ENCODE measurements around the gene GPS2.

GPS2 gene

GRCh38 chr17:7330638-7331015 lies 15.5 kb upstream of the GPS2 start:
- peak overlapping the region; percentile 89 for H3K4me3 ChIP-seq
- in situ Hi-C loops (cut with MboI; ENCODE audit: low sequenced_read_pairs) = no loop called here
- peaks cover 10% of the 10 kb centered on the region for H3K4me1 ChIP-seq

GRCh38 chr17:7329997-7330637 lies 15.0 kb upstream of the GPS2 start:
- Histone ChIP-seq H3K4me3 (peak overlapping the region; percentile 89), H3K9me3 (no peaks in the 10 kb centered on the region), H3K36me3 (replicated peaks) (peaks cover 17% of the 10 kb centered on the region), H3K27me3 (ENCODE audit: low read depth) (no peaks in the 10 kb centered on the region), H3K4me1 (peaks cover 10% of the 10 kb centered on the region)
- peak; percentile 79 to 92 for DNase-seq (ENCODE audit: low spot score in 2 of 2)
- in situ Hi-C loops (cut with MboI; ENCODE audit: low sequenced_read_pairs) = no loop called here

More at GRCh38 chr17:7330638-7331015, 15.5 kb upstream of the GPS2 start:
- no peaks in the 10 kb centered on the region for H3K27me3 ChIP-seq (ENCODE audit: low read depth)
- H3K36me3 ChIP-seq (replicated peaks) = peaks cover 13% of the 10 kb centered on the region
- no peak for DNase-seq (ENCODE audit: low spot score in 2 of 2)
- H3K9me3 ChIP-seq = no peaks in the 10 kb centered on the region

- in situ Hi-C loops (cut with MboI; ENCODE audit: low sequenced_read_pairs) = no loop called here
- peak overlapping the region; percentile 89 for H3K4me3 ChIP-seq
- H3K27me3 ChIP-seq (ENCODE audit: low read depth) = no peaks in the 10 kb centered on the region
- peaks cover 10% of the 10 kb centered on the region for H3K4me1 ChIP-seq
- H3K36me3 ChIP-seq (replicated peaks) = peaks cover 19% of the 10 kb centered on the region
- peak; percentile 97 to 99 for DNase-seq (ENCODE audit: low spot score in 2 of 2)
- no peaks in the 10 kb centered on the region for H3K9me3 ChIP-seq
Measured at GRCh38 chr17:7329374-7329996, 14.3 kb upstream of the GPS2 start.

- no peak for DNase-seq (ENCODE audit: low spot score in 2 of 2)
- H3K4me1 ChIP-seq = peaks cover 10% of the 10 kb centered on the region
- H3K4me3 ChIP-seq = peak within 1 kb of the TSS; percentile 89
- peaks cover 24% of the 10 kb centered on the region for H3K36me3 ChIP-seq (replicated peaks)
- no peaks in the 10 kb centered on the region for H3K9me3 ChIP-seq
- in situ Hi-C loops (cut with MboI; ENCODE audit: low sequenced_read_pairs) = no loop called here
- H3K27me3 ChIP-seq (ENCODE audit: low read depth) = no peaks in the 10 kb centered on the region
Measured at GRCh38 chr17:7328840-7329373, 13.7 kb upstream of the GPS2 start, which contains the start of gene NEURL4. Gene NEURL4 (minus strand): TSS chr17:7329335. CDS start chr17:7329312, 23 bp downstream.

GRCh38 chr17:7328009-7328408 lies 12.8 kb upstream of the GPS2 start:
- no peaks in the 10 kb centered on the region for H3K27me3 ChIP-seq (ENCODE audit: low read depth)
- H3K36me3 ChIP-seq (replicated peaks) = peaks cover 33% of the 10 kb centered on the region
- peak overlapping the region; percentile 89 for H3K4me3 ChIP-seq
- in situ Hi-C loops (cut with MboI; ENCODE audit: low sequenced_read_pairs) = no loop called here
- DNase-seq (ENCODE audit: low spot score in 2 of 2) = no peak
- H3K4me1 ChIP-seq = peaks cover 10% of the 10 kb centered on the region
- H3K9me3 ChIP-seq = no peaks in the 10 kb centered on the region

- Histone ChIP-seq H3K36me3 (replicated peaks) (peaks cover 38% of the 10 kb centered on the region), H3K9me3 (no peaks in the 10 kb centered on the region), H3K4me3 (no peak overlapping the region), H3K4me1 (peaks cover 10% of the 10 kb centered on the region), H3K27me3 (ENCODE audit: low read depth) (no peaks in the 10 kb centered on the region)
- in situ Hi-C loops (cut with MboI; ENCODE audit: low sequenced_read_pairs) = no loop called here
- no peak for DNase-seq (ENCODE audit: low spot score in 2 of 2)
Measured at GRCh38 chr17:7327501-7327900, 12.3 kb upstream of the GPS2 start.

GRCh38 chr17:7327056-7327455 lies 11.9 kb upstream of the GPS2 start:
- in situ Hi-C loops (cut with MboI; ENCODE audit: low sequenced_read_pairs) = no loop called here
- DNase-seq (ENCODE audit: low spot score in 2 of 2) = no peak

GRCh38 chr17:7326186-7326585 lies 11.0 kb upstream of the GPS2 start:
- Histone ChIP-seq H3K9me3 (no peaks in the 10 kb centered on the region), H3K4me3 (no peak overlapping the region), H3K27me3 (ENCODE audit: low read depth) (no peaks in the 10 kb centered on the region), H3K4me1 (peaks cover 10% of the 10 kb centered on the region), H3K36me3 (replicated peaks) (peaks cover 52% of the 10 kb centered on the region)
- no peak for DNase-seq (ENCODE audit: low spot score in 2 of 2)
- in situ Hi-C loops (cut with MboI; ENCODE audit: low sequenced_read_pairs) = no loop called here

More at GRCh38 chr17:7327056-7327455, 11.9 kb upstream of the GPS2 start:
- H3K4me1 ChIP-seq = peaks cover 10% of the 10 kb centered on the region
- H3K36me3 ChIP-seq (replicated peaks) = peaks cover 43% of the 10 kb centered on the region
- no peak overlapping the region for H3K4me3 ChIP-seq
- H3K27me3 ChIP-seq (ENCODE audit: low read depth) = no peaks in the 10 kb centered on the region
- no peaks in the 10 kb centered on the region for H3K9me3 ChIP-seq

- peaks cover 63% of the 10 kb centered on the region for H3K36me3 ChIP-seq (replicated peaks)
- H3K27me3 ChIP-seq (ENCODE audit: low read depth) = no peaks in the 10 kb centered on the region
- H3K9me3 ChIP-seq = no peaks in the 10 kb centered on the region
- peaks cover 6% of the 10 kb centered on the region; the same call in 1 of the 2 replicates for H3K4me1 ChIP-seq
- in situ Hi-C loops (cut with MboI; ENCODE audit: low sequenced_read_pairs) = no loop called here
- no peak overlapping the region for H3K4me3 ChIP-seq
- DNase-seq (ENCODE audit: low spot score in 2 of 2) = no peak
Measured at GRCh38 chr17:7325031-7325528, 9.9 kb upstream of the GPS2 start.

GRCh38 chr17:7324438-7324779 lies 9.2 kb upstream of the GPS2 start:
- H3K4me1 ChIP-seq = peaks cover 6% of the 10 kb centered on the region; the same call in 1 of the 2 replicates
- in situ Hi-C loops (cut with MboI; ENCODE audit: low sequenced_read_pairs) = no loop called here
- H3K36me3 ChIP-seq (replicated peaks) = peaks cover 64% of the 10 kb centered on the region
- no peaks in the 10 kb centered on the region for H3K9me3 ChIP-seq
- H3K27me3 ChIP-seq (ENCODE audit: low read depth) = no peaks in the 10 kb centered on the region
- no peak for DNase-seq (ENCODE audit: low spot score in 2 of 2)
- H3K4me3 ChIP-seq = no peak overlapping the region

- no peaks in the 10 kb centered on the region for H3K27me3 ChIP-seq (ENCODE audit: low read depth)
- no peak overlapping the region for H3K4me3 ChIP-seq
- H3K4me1 ChIP-seq = peaks cover 6% of the 10 kb centered on the region; the same call in 1 of the 2 replicates
- peaks cover 66% of the 10 kb centered on the region for H3K36me3 ChIP-seq (replicated peaks)
- in situ Hi-C loops (cut with MboI; ENCODE audit: low sequenced_read_pairs) = no loop called here
- DNase-seq (ENCODE audit: low spot score in 2 of 2) = peak in 1 of 2 experiments; percentile 79
- H3K9me3 ChIP-seq = no peaks in the 10 kb centered on the region
Measured at GRCh38 chr17:7323731-7324437, 8.7 kb upstream of the GPS2 start.

- H3K36me3 ChIP-seq (replicated peaks) = peaks cover 78% of the 10 kb centered on the region
- H3K4me3 ChIP-seq = no peak overlapping the region
- in situ Hi-C loops (cut with MboI; ENCODE audit: low sequenced_read_pairs) = no loop called here
- H3K4me1 ChIP-seq = 0 out of 2 replicates have a peak, but pooled peaks cover under 1% of the 10 kb centered on the region
- DNase-seq (ENCODE audit: low spot score in 2 of 2) = no peak
- H3K9me3 ChIP-seq = no peaks in the 10 kb centered on the region
- H3K27me3 ChIP-seq (ENCODE audit: low read depth) = no peaks in the 10 kb centered on the region
Measured at GRCh38 chr17:7322520-7323194, 7.5 kb upstream of the GPS2 start.

GRCh38 chr17:7321466-7321865 lies 6.3 kb upstream of the GPS2 start:
- Histone ChIP-seq H3K4me3 (no peak overlapping the region), H3K36me3 (replicated peaks) (peaks cover 83% of the 10 kb centered on the region), H3K4me1 (no peaks in the 10 kb centered on the region), H3K27me3 (ENCODE audit: low read depth) (no peaks in the 10 kb centered on the region), H3K9me3 (no peaks in the 10 kb centered on the region)
- in situ Hi-C loops (cut with MboI; ENCODE audit: low sequenced_read_pairs) = no loop called here
- DNase-seq (ENCODE audit: low spot score in 2 of 2) = no peak

Measured in HAP-1 (cell line).